ENCODE data around the gene STOML3.

STOML3 gene

GRCh38 chr13:38990693-38991092 lies at the start of gene STOML3:
STOML3 (minus strand) TSS chr13:38990831; CDS start chr13:38990721, 110 bp downstream.
- H3F3A ChIP-seq (ENCODE audit: insufficient read depth, low read length): no peaks in the 10 kb centered on the region
- H3K36me3 ChIP-seq (replicated peaks; ENCODE audit: insufficient read depth, low read length): no peaks in the 10 kb centered on the region

GRCh38 chr13:39040206-39040605 lies 49.6 kb upstream of the STOML3 start:
- peaks cover 35% of the 10 kb centered on the region for H3K79me2 ChIP-seq (ENCODE audit: low read length)
- H2AFZ ChIP-seq (ENCODE audit: low read length): no peak overlapping the region

More at GRCh38 chr13:38990693-38991092, at the start of gene STOML3:
- Histone ChIP-seq H4K20me1 (ENCODE audit: insufficient read depth, low read length) (no peaks in the 10 kb centered on the region), H3K4me2 (ENCODE audit: low read depth, low read length) (no peak within 1 kb of the TSS), H3K9ac (ENCODE audit: low read length) (no peak within 1 kb of the TSS), H3K9me3 (replicated peaks; ENCODE audit: insufficient read depth, low read length) (no peaks in the 10 kb centered on the region), H3K4me1 (ENCODE audit: low read length) (no peaks in the 10 kb centered on the region), H3K4me3 (ENCODE audit: low read length) (no peak within 1 kb of the TSS), H3K27ac (ENCODE audit: low read length) (no peak within 1 kb of the TSS), H3K79me2 (ENCODE audit: low read length) (no peaks in the 10 kb centered on the region), H3K9me2 (replicated peaks; ENCODE audit: insufficient read depth, low read length) (no peaks in the 10 kb centered on the region), H2AFZ (ENCODE audit: low read length) (no peak within 1 kb of the TSS), H3K27me3 (replicated peaks; ENCODE audit: insufficient read depth, low read length) (no peaks in the 10 kb centered on the region)
- no peak for DNase-seq
- TF ChIP-seq EZH2 (optimal IDR thresholded peaks at IDR 0.05; ENCODE audit: low read depth, low read length) (no peak), CTCF (IDR thresholded peaks at IDR 0.05; ENCODE audit: low read length) (no peak), EZH2phosphoT487 (IDR thresholded peaks at IDR 0.05; ENCODE audit: low read length) (no peak)

GRCh38 chr13:39039041-39039440 lies 48.4 kb upstream of the STOML3 start:
- no peaks in the 10 kb centered on the region for H3K4me1 ChIP-seq (ENCODE audit: low read length)
- H3K4me2 ChIP-seq (ENCODE audit: low read depth, low read length): peak overlapping the region; percentile 58; the same call in 1 of the 2 replicates
- no peaks in the 10 kb centered on the region for H3K9me3 ChIP-seq (replicated peaks; ENCODE audit: insufficient read depth, low read length)
- no peaks in the 10 kb centered on the region for H3K36me3 ChIP-seq (replicated peaks; ENCODE audit: insufficient read depth, low read length)
- H3K27ac ChIP-seq (ENCODE audit: low read length): peak overlapping the region; percentile 85; the same call in 1 of the 2 replicates
- H3K9me2 ChIP-seq (replicated peaks; ENCODE audit: insufficient read depth, low read length): no peaks in the 10 kb centered on the region
- no peaks in the 10 kb centered on the region for H3K27me3 ChIP-seq (replicated peaks; ENCODE audit: insufficient read depth, low read length)
- DNase-seq: peak; percentile 11
- TF ChIP-seq EZH2 (optimal IDR thresholded peaks at IDR 0.05; ENCODE audit: low read depth, low read length) (no peak), CTCF (IDR thresholded peaks at IDR 0.05; ENCODE audit: low read length) (no peak), EZH2phosphoT487 (IDR thresholded peaks at IDR 0.05; ENCODE audit: low read length) (no peak)
- peak overlapping the region; percentile 80; the same call in 1 of the 2 replicates for H3K9ac ChIP-seq (ENCODE audit: low read length)
- H2AFZ ChIP-seq (ENCODE audit: low read length): no peak overlapping the region
- no peaks in the 10 kb centered on the region for H4K20me1 ChIP-seq (ENCODE audit: insufficient read depth, low read length)
- peaks cover 46% of the 10 kb centered on the region for H3K79me2 ChIP-seq (ENCODE audit: low read length)
- H3K4me3 ChIP-seq (ENCODE audit: low read length): peak overlapping the region; percentile 76
- H3F3A ChIP-seq (ENCODE audit: insufficient read depth, low read length): no peaks in the 10 kb centered on the region

More at GRCh38 chr13:39040206-39040605, 49.6 kb upstream of the STOML3 start:
- Histone ChIP-seq H3K9me2 (replicated peaks; ENCODE audit: insufficient read depth, low read length) (no peaks in the 10 kb centered on the region), H3K27ac (ENCODE audit: low read length) (no peak overlapping the region), H3K4me2 (ENCODE audit: low read depth, low read length) (no peak overlapping the region), H4K20me1 (ENCODE audit: insufficient read depth, low read length) (no peaks in the 10 kb centered on the region), H3K9me3 (replicated peaks; ENCODE audit: insufficient read depth, low read length) (no peaks in the 10 kb centered on the region), H3K36me3 (replicated peaks; ENCODE audit: insufficient read depth, low read length) (no peaks in the 10 kb centered on the region), H3K9ac (ENCODE audit: low read length) (no peak overlapping the region), H3F3A (ENCODE audit: insufficient read depth, low read length) (no peaks in the 10 kb centered on the region), H3K4me3 (ENCODE audit: low read length) (no peak overlapping the region), H3K4me1 (ENCODE audit: low read length) (no peaks in the 10 kb centered on the region), H3K27me3 (replicated peaks; ENCODE audit: insufficient read depth, low read length) (no peaks in the 10 kb centered on the region)
- TF ChIP-seq EZH2phosphoT487 (IDR thresholded peaks at IDR 0.05; ENCODE audit: low read length) (no peak), EZH2 (optimal IDR thresholded peaks at IDR 0.05; ENCODE audit: low read depth, low read length) (no peak), CTCF (IDR thresholded peaks at IDR 0.05; ENCODE audit: low read length) (no peak)
- no peak for DNase-seq

All from MM.1S (cell line).